Measurements from ENCODE around the gene IL23A.

IL23A gene

DNA sequence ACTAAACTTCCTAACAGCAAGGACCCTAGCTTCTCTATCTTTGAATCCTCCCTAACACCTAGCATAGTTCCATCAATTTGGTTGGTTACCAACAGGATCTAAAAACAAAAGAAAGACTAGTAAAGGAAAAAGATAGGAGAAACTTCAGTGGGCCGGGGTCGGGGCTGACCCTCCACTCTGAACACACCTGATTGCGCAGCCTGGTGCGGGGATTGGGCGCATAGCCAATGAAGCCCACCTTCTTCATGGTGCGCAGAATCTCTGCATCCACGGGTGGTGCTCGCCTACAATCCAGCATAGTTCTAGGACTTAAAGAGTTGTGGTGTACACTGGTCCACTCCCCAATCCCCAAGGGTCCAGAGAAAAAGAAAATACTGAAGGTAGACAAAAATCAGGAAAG is 12.6 kb upstream of the IL23A start:
- Histone ChIP-seq H3K27me3 (ENCODE audit: insufficient read depth, poor library complexity, severe bottlenecking) (no peaks in the 10 kb centered on the region), H3K4me3 (replicated peaks; ENCODE audit: insufficient read depth, low read length) (no peak overlapping the region), H3K27ac (replicated peaks) (no peak overlapping the region)
- TF ChIP-seq, protein P1, sequence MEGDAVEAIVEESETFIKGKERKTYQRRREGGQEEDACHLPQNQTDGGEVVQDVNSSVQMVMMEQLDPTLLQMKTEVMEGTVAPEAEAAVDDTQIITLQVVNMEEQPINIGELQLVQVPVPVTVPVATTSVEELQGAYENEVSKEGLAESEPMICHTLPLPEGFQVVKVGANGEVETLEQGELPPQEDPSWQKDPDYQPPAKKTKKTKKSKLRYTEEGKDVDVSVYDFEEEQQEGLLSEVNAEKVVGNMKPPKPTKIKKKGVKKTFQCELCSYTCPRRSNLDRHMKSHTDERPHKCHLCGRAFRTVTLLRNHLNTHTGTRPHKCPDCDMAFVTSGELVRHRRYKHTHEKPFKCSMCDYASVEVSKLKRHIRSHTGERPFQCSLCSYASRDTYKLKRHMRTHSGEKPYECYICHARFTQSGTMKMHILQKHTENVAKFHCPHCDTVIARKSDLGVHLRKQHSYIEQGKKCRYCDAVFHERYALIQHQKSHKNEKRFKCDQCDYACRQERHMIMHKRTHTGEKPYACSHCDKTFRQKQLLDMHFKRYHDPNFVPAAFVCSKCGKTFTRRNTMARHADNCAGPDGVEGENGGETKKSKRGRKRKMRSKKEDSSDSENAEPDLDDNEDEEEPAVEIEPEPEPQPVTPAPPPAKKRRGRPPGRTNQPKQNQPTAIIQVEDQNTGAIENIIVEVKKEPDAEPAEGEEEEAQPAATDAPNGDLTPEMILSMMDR (IDR thresholded peaks at IDR 0.05; ENCODE audit: insufficient read depth, low read length): no peak
- TF ChIP-seq SPI1 (IDR thresholded peaks at IDR 0.05; ENCODE audit: borderline replicate concordance, low read depth) (no peak), GABPA (IDR thresholded peaks at IDR 0.05; ENCODE audit: low read depth) (no peak), POLR2AphosphoS5 (IDR thresholded peaks at IDR 0.05; ENCODE audit: low read depth) (no peak)
- TF ChIP-seq, protein P2, sequence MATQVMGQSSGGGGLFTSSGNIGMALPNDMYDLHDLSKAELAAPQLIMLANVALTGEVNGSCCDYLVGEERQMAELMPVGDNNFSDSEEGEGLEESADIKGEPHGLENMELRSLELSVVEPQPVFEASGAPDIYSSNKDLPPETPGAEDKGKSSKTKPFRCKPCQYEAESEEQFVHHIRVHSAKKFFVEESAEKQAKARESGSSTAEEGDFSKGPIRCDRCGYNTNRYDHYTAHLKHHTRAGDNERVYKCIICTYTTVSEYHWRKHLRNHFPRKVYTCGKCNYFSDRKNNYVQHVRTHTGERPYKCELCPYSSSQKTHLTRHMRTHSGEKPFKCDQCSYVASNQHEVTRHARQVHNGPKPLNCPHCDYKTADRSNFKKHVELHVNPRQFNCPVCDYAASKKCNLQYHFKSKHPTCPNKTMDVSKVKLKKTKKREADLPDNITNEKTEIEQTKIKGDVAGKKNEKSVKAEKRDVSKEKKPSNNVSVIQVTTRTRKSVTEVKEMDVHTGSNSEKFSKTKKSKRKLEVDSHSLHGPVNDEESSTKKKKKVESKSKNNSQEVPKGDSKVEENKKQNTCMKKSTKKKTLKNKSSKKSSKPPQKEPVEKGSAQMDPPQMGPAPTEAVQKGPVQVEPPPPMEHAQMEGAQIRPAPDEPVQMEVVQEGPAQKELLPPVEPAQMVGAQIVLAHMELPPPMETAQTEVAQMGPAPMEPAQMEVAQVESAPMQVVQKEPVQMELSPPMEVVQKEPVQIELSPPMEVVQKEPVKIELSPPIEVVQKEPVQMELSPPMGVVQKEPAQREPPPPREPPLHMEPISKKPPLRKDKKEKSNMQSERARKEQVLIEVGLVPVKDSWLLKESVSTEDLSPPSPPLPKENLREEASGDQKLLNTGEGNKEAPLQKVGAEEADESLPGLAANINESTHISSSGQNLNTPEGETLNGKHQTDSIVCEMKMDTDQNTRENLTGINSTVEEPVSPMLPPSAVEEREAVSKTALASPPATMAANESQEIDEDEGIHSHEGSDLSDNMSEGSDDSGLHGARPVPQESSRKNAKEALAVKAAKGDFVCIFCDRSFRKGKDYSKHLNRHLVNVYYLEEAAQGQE (IDR thresholded peaks at IDR 0.05; ENCODE audit: insufficient replicate concordance, low read depth): no peak
- no peak for DNase-seq (ENCODE audit: low read depth in 1 of 2, low spot score in 1 of 2)

DNA sequence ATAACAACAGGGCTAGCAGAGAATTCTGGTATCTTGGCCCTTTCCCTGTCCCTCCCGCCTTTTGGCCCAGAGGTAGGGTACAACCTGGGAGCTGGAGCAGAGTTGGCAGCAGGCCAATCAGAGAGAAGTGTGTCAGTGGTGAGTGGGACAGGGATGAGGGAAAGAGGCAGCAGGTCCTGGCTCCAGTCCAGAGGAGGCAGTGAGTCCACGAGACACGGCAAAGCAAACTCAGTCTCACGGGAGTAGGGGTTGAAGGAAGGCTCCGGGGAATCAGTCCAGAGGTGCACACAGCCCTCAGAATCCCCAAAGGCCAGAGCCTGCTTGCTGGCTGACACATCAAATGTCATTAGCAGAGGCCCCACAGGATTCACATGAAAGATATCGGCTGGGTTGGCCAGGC is 12.2 kb upstream of the IL23A start:
- Histone ChIP-seq H3K27ac (replicated peaks) (no peak overlapping the region), H3K27me3 (ENCODE audit: insufficient read depth, poor library complexity, severe bottlenecking) (no peaks in the 10 kb centered on the region), H3K4me3 (replicated peaks; ENCODE audit: insufficient read depth, low read length) (no peak overlapping the region)
- TF ChIP-seq SPI1 (IDR thresholded peaks at IDR 0.05; ENCODE audit: borderline replicate concordance, low read depth): no peak
- TF ChIP-seq, protein P2 (IDR thresholded peaks at IDR 0.05; ENCODE audit: insufficient replicate concordance, low read depth): no peak
- TF ChIP-seq, protein P1 (IDR thresholded peaks at IDR 0.05; ENCODE audit: insufficient read depth, low read length): no peak
- no peak for TF ChIP-seq POLR2AphosphoS5 (IDR thresholded peaks at IDR 0.05; ENCODE audit: low read depth)
- no peak for TF ChIP-seq GABPA (IDR thresholded peaks at IDR 0.05; ENCODE audit: low read depth)
- no peak for DNase-seq (ENCODE audit: low read depth in 1 of 2, low spot score in 1 of 2)

DNA sequence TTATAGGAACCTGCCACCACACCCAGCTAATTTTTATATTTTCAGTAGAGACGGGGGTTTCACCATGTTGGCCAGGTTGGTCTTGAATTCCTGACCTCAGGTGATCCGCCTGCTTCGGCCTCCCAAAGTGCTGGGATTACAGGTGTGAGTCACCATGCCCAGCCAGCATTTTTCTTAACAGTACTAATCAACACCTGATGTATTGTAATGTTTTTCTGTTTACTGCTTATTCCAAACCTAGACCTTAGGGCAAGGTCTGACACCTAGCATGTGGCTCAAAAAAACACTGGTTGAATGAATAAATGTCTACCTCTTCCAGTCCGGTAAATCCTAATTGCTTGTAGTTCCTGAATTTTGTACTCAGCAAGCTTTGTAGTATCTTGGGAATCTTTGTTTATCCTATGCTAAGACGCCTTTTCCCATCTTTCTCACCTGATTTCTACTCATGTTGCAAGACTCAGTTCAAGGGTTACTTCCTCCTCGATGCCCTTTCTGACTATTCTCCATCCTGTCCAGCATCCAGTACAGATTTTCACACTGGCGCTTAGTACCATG is 7.7 kb upstream of the IL23A start:
- H3K27ac ChIP-seq (replicated peaks): no peak overlapping the region
- DNase-seq (ENCODE audit: low read depth in 1 of 2, low spot score in 1 of 2): no peak
- no peaks in the 10 kb centered on the region for H3K27me3 ChIP-seq (ENCODE audit: insufficient read depth, poor library complexity, severe bottlenecking)
- H3K4me3 ChIP-seq (replicated peaks; ENCODE audit: insufficient read depth, low read length): no peak overlapping the region
- TF ChIP-seq GABPA (IDR thresholded peaks at IDR 0.05; ENCODE audit: low read depth): no peak
- TF ChIP-seq POLR2AphosphoS5 (IDR thresholded peaks at IDR 0.05; ENCODE audit: low read depth): no peak

DNA sequence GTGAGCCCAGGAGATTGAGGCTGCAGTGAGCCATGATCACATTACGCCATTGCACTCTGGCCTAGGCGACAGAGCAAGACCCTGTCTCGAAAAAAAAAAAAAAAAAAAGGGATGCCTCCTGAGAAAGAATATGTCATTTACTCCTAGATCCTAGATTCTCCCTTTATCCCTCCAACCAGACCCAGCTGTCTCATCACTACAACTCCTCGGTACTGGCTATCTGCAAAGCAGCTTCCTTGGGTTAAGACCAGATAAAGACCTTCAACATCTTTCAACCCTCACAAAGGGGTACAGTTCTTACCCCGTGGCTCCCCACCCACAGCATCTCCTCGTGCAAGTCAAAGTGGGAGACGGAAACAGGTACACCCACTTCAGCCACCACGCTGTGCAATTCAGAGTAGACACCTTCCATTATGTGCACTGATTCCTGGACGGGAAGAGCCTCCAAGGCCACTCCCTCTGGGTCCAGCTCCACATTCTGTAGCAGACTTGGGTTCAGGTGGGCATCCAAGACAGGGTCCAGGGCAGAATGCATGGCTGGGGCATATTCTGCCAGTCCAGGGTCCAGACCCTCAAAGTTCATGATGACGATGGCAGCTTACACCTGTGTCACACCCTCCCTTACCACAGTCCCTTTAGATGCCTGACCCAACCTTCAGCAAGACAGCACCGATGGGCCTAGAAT is 6.0 kb upstream of the IL23A start:
- Histone ChIP-seq H3K4me3 (replicated peaks; ENCODE audit: insufficient read depth, low read length) (peak overlapping the region; percentile 64), H3K27ac (replicated peaks) (peak overlapping the region; percentile 97), H3K27me3 (ENCODE audit: insufficient read depth, poor library complexity, severe bottlenecking) (no peaks in the 10 kb centered on the region)
- TF ChIP-seq GABPA (IDR thresholded peaks at IDR 0.05; ENCODE audit: low read depth) (no peak), POLR2AphosphoS5 (IDR thresholded peaks at IDR 0.05; ENCODE audit: low read depth) (no peak)
- no peak for DNase-seq (ENCODE audit: low read depth in 1 of 2, low spot score in 1 of 2)

Data from HL-60 (cell line).